GM18511 (cell line): ENCODE measurements around the gene NCBP2.
"Not testable (repeated sequence)": the region's sequence is repeated elsewhere in the genome, so short reads cannot be mapped to it uniquely, and the experiment has no call there.

Experiments
- ATAC-seq: cut with Tn5 transposase; IDR thresholded peaks from one replicate; pipeline ENCODE4 v1.9.1; 2021; ENCODE audit warnings: mild to moderate bottlenecking, moderate library complexity; ENCODE audit not compliant: unreplicated experiment

Gene NCBP2

DNA sequence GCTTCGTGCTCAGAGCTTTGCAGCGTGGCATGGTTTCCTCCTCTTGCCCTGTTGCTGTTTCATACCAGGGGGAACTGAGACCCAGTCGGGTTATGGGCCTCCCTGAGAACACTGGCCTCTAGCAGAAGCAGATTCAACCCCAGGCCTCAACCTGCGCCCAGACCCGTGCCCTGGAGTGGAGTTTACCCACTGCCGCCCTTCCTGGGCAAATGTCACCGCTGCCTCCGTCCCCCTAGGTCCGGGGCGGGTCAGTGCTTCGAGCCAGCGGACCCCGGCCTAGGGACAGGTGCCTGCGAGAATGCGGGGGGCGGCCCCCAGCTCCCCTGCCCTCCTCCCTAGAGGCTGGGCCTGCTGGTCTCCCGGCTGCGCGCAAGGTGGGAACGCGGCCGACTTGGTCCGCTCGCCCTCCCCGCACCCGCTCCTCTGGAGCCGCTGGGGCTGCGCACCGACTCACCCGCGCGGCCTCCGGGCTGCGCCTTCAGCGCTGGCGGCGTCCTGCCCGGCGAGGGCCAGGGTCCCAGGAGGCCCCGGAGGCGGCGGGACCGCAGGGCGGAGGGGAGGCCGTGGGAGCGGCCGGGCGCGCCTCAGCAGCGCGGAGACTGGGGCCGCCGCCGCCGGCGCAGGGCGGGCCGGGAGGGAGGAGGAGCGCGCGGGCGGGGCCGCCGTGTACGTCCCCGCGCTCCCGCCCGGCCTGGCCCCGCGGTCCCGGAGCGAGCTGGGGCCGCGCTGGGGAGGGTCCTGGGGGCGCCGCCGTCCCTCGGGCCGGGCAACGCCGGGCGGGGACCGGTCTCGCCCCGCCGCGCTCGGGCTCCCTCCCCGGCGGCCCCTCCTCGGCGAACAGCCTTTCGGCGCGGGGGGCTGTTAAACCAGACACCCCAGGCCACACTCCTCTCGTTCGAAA lies 26.2 kb upstream of the NCBP2 start, which contains the start of gene PIGZ:
Gene PIGZ (minus strand): TSS at position 601 of the 901 bp plus-strand sequence. CDS start 16,802 bp downstream, outside the sequence.
- ATAC-seq = peak; percentile 70

DNA sequence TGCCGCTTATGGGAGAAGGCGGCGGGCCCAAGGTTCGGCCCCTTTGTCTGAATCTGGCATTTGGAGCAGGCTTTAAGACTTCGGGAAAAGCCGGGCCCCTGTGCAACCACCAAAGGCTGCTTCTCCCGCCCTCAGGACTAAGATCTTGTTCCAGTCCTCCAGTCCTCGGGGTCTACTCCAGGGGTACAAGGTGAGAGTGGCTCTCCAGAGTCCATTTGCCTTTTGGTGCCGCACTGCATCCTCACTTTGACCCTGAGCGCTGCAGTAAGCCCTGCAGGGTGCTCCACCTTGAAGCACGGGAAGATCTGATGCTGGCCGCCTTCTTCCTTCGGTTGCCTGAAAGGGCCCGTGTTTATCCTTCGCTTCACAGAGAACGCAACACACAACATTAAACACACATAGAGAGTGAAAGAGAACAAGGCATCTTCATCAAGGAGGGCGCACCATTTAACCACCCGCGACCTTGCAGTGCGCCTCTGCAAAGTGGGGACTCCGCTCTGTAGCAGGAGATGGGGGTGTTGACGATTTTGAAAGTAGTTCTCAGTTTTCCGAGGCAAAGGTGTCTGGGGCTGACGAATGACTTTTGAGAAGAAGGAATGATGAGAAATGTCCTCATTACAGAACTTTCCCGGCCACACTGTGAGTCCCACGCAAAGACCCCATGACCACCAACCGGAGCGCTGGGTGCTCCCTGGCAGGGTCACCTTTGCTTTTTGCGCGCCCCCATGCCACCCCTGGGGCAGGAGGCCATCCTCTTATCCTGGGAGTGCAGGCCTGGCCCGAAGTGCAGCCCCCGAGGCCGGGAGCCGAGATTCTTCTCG lies 25.3 kb upstream of the NCBP2 start:
- no peak for ATAC-seq

GRCh38 chr3:196966526-196967401 lies 24.4 kb upstream of the NCBP2 start:
- no peak for ATAC-seq

DNA sequence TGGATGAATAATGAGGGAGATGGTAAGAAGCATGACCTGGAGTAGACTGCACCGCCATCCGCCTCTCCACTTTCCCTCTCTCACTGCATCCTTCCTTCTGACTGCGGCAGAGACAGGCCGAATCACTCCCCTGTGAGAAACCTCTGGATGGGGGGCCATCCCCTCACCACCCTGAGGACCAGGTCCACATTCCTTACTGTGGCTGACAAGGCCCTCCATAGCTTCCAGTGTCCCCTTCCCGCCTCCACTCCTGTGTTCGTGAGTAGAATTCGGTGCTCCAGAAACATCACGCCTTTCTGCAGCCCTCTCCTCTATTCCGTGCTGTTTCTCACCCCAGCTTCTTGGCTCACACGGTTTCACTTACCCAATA lies 23.5 kb upstream of the NCBP2 start:
- ATAC-seq = no peak

DNA sequence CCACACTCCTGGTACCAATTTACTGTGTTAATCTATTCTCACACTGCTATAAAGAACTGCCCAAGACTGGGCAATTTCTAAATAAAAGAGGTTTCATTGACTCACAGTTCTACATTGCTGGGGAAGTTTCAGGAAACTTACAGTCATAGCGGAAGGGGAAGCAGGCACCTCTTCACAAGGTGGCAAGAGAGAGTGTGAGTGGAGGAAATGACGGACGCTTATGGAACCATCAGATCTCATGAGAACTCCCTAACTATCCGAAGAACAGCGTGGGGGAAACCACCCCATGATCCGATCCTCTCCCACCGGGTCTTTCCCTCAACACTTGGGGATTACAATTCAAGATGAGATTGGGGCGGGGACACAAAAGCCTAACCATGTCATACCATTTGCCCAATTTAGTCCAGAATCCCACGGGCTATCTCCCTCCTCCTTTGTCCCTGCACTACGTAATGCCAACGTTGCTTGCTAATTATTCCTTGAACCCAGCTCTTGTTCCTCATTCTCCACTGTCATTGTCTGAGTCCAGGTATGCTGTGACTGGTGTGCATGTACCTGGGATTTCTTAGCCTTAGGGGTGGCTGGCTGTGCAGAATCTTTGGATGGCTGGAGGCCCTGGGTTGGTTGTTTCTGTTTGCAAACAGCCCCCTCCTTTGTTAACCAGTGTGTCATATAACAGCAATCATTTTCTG lies 22.9 kb upstream of the NCBP2 start:
- ATAC-seq = no peak

DNA sequence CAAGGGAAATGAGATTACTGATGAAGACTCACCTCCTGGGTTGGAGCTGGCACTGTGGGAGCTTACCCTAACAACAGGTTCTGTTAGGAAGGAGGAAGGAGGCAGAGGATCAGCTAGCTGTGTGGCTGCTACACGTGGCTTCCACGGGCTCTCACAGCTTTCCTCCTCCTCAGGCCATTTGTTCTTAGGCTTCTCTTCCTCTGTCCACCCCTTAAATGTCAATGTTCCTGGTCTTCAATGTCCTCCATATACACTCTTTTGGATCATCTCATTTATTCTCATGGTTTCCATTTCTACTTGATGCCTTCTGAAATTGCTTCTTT lies 21.3 kb upstream of the NCBP2 start:
- ATAC-seq = no peak

- ATAC-seq = no peak
Observed at GRCh38 chr3:196962930-196963630, 20.8 kb upstream of the NCBP2 start.

GRCh38 chr3:196962108-196962929 lies 20.0 kb upstream of the NCBP2 start:
- ATAC-seq = no peak

DNA sequence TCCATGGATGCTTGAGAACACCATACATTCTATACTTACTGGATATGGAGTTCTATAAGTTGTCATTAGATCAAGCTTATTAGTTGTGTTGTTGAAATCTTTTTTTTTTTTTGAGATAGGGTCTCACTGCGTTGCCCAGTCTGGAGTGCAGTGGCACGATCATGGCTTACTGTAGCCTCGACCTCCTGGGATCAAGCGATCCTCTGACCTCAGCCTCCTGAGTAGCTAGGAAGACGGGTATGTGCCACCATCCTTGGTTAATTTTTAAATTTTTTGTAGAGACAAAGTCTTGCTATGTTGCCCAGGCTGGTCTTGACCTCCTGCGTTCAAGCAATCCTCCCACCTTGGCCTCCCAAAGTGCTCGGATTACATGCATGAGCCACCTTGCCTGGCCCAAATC lies 12.5 kb upstream of the NCBP2 start:
- no peak for ATAC-seq

- ATAC-seq = no peak
Observed at GRCh38 chr3:196951371-196951770, 9.0 kb upstream of the NCBP2 start.

GRCh38 chr3:196949750-196950149 lies 7.4 kb upstream of the NCBP2 start:
- no peak for ATAC-seq

GRCh38 chr3:196949285-196949619 lies 6.9 kb upstream of the NCBP2 start:
- no peak for ATAC-seq

DNA sequence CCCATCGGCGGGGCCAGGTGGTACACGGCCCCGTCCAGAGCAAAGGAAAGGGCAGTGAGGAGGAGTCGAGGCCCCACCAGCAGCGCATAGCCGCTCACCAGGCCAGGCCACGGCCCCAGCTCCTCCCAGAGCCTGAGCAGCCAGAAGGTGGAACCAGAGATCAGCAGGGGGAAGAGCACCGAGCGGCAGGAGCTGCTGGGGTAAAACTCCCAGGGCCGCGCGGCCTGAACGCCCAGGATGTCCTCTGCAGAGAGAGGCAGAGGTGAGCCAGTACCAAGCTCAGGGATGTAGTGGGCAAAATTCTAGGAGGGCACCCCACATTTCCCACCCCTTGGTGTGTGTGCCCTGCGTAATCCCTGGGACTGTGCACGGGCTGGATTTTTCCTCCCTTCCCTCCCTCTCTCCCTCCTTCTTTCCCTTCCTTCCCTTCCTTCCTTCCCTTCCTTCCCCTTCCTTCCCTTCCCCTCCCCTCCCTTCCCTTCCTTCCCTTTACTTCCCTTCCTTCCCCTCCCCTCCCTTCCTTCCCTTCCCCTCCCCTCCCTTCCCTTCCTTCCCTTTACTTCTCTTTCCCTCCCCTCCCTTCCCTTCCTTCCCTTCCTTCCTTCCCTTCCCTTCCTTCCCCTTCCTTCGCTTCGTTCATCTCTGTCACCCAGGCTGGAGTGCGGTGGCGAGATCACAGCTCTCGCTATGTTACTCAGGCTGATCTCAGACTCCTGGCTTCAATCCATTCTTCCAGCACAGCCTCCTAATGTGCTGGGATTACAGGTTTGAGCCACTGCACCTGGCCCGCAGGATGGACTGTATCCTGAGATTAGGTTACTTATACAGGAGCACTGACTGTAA lies 6.3 kb upstream of the NCBP2 start:
- no peak for ATAC-seq

- no peak for ATAC-seq
Observed at GRCh38 chr3:196947860-196948441, 5.6 kb upstream of the NCBP2 start.

GRCh38 chr3:196947136-196947859 lies 5.0 kb upstream of the NCBP2 start:
- ATAC-seq = no peak

GRCh38 chr3:196944037-196944790 lies 1.9 kb upstream of the NCBP2 start:
- not testable (repeated sequence) for ATAC-seq

DNA sequence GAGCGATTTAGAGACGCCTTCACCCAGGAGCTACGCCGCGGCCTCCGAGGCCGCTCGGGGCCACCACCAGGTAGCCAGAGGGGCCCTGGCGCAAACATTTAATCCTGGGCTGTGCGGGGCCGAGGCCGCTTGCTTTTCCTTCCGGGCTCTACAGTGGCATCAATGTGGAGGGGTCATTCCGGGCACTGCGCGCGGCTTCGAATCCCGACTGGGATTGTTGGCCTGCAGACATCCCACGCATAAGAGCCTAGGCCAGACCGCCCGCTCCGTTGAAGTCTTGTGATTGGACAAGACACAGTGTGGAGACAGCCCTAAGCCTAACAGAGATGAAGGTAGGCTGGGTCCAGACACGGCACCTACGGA lies 568 bp upstream of the NCBP2 start:
- ATAC-seq = peak; percentile 9
